Lung (tissue), 12 donors: Measurements from ENCODE around the gene MRNIP. TPM values are rescaled to one million over a fixed set of nuclear protein-coding genes. Genes with fewer than 3 reads are reported as not detected.
A peak's percentile ranks its signal among the peaks of the same experiment; 100 is the strongest.

ENCODE experiments used
- ATAC-seq: fragments of 200-7000 bp; cut with Tn5 transposase; one replicate; pipeline ENCODE4 v1.9.1; 2020; ENCODE audit warnings: moderate number of reproducible peaks; ENCODE audit not compliant: insufficient read depth, low FRiP score
- DNase-seq, 3 donors: peaks; one replicate each; pipeline ENCODE4 v3.0.0-alpha.2; 2013 to 2017
- H3K27ac ChIP-seq, 2 donors: one replicate each; pipeline ENCODE4 v1.5.1; 2013; ENCODE audit warnings: mild to moderate bottlenecking in 2 of 2, moderate library complexity in 2 of 2, control low read depth in 1 of 2, inconsistent platforms in 1 of 2, low read depth in 1 of 2, low read length in 1 of 2
- H3K27me3 ChIP-seq, 3 donors: one replicate each; pipeline ENCODE4 v1.5.1; 2013; ENCODE audit warnings: low read length in 2 of 3; ENCODE audit not compliant: control insufficient read depth in 3 of 3, insufficient read depth in 3 of 3
- H3K36me3 ChIP-seq, 4 donors: one replicate each; pipeline ENCODE4 v1.5.1; 2013; ENCODE audit warnings: low read length in 4 of 4, mild to moderate bottlenecking in 1 of 4, moderate library complexity in 1 of 4; ENCODE audit not compliant: control insufficient read depth in 4 of 4, insufficient read depth in 4 of 4
- H3K4me1 ChIP-seq, 5 donors: one replicate each; pipeline ENCODE4 v1.5.1; 2013; ENCODE audit warnings: low read length in 5 of 5, mild to moderate bottlenecking in 2 of 5, moderate library complexity in 1 of 5; ENCODE audit not compliant: control insufficient read depth in 5 of 5, insufficient read depth in 5 of 5
- H3K4me3 ChIP-seq: one replicate; pipeline ENCODE4 v1.5.1; 2013; ENCODE audit warnings: mild to moderate bottlenecking, control low read depth, moderate library complexity
- H3K9ac ChIP-seq, 2 donors: one replicate each; pipeline ENCODE4 v1.5.1; 2013; ENCODE audit warnings: low read length in 2 of 2, control low read depth in 1 of 2; ENCODE audit not compliant: insufficient read depth in 1 of 2
- H3K9me3 ChIP-seq, 4 donors: one replicate each; pipeline ENCODE4 v1.5.1; 2013; ENCODE audit warnings: low read length in 3 of 4, mild to moderate bottlenecking in 1 of 4, moderate library complexity in 1 of 4; ENCODE audit not compliant: control insufficient read depth in 4 of 4, insufficient read depth in 3 of 4
- WGBS, 2 donors: extraction: QIAGEN DNeasy Blood & Tissue Kit; methylation state at CpG; one replicate each; pipeline ENCODE4 v1.1.7; 2013; 5-methylcytosine and 5-hydroxymethylcytosine counted together
- polyA plus RNA-seq, 2 donors: library from polyadenylated mRNA; stranded (reverse); fragments of 200-250 nt; gene quantifications; one replicate each; pipeline ENCODE4 v1.2.1, GENCODE V29; 2013
- total RNA-seq, 2 donors: library from RNA; depleted of rRNA in 1 of 2; stranded (reverse); fragments of >200 nt in 1 of 2; gene quantifications; one replicate each; pipeline ENCODE4 v1.2.1, GENCODE V29; 2014 to 2021
- TF ChIP-seq, protein P1 (sequence below): IDR thresholded peaks from 2 replicates; pipeline ENCODE4 v1.5.1; 2012; ENCODE audit warnings: mild to moderate bottlenecking; ENCODE audit errors: control extremely low read depth, extremely low read depth
- donor health status: control.
- donor health status: control.
- donor health status: Bipolar disorder and iron deficiency.
- donor health status: healthy.
- donor health status: DM: yes; HTN: yes; CAD: no.

MRNIP gene
- total and polyA plus RNA-seq, 4 donors = 15.4 to 51.0 (median 35.4) TPM

DNA sequence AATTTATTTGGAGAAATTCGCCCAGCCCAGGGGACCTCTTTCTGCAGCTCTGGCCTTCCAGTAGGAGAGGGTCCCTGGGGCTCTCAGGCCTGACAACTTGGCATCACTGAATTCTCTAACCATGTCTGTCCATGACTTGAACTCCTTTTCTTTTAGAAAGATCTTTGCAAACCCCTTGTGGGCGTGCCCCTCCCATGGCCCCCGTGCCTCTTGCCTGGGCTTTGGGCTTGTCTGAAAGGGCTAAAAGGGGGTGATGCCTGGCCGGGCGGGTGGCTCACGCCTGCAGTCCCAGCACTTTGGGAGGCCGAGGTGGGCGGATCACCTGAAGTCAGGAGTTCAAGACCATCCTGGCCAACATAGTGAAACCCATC lies 41.2 kb downstream of the MRNIP start:
- 88 to 91% methylated on average over 8 of the region's 8 CpGs for WGBS, 2 donors
- H3K9ac ChIP-seq = no peak overlapping the region

DNA sequence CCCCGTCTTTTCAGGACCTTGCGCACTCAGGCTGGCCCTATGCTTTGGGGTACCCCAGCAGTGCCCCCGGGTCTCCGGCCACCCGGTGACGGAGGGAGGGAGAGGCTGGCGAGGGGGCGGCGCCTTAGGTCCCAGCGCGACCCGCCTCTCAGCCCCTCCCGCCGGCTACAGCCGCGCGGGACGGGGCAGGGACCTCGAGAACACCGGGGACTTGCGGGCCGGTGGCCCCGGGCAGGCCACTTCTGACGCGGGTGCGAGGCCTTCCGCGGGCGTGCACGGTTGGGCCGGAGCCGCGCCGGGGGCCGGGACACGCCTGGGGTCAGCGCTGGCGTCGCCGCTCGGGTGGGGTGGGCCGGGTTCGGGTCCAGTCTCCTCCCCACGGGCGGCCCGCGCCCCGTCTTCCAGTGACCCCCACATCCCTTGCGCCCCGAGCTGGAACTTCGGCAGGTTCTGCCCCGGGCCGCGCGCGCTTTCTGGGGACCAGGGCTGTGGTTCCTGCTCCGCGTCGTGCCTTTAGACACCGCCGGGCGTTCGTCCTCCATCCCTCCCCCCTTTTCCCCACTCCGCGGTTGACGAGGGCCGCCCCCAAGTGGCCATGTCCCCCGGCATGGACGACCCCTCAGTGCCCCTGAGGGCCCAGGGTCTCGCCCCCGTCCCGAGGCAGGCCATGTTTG lies 41.7 kb downstream of the MRNIP start:
- ATAC-seq = no peak
- Histone ChIP-seq H3K27me3 (no peaks in the 10 kb centered on the region), H3K36me3 (peaks cover 0 to 13% (median 3%) of the 10 kb centered on the region in 4 donors), H3K9ac (no peak overlapping the region), H3K27ac (no peak overlapping the region), H3K4me3 (peak overlapping the region; percentile 36), H3K4me1 (peaks cover 0 to 28% (median 12%) of the 10 kb centered on the region in 5 donors), H3K9me3 (no peaks in the 10 kb centered on the region)
- peak in 2 of 3 donors; percentile 16 to 24 for DNase-seq
- 1 to 2% methylated on average over 35 to 72 of the region's 72 CpGs for WGBS, 2 donors
- TF ChIP-seq, protein P1, sequence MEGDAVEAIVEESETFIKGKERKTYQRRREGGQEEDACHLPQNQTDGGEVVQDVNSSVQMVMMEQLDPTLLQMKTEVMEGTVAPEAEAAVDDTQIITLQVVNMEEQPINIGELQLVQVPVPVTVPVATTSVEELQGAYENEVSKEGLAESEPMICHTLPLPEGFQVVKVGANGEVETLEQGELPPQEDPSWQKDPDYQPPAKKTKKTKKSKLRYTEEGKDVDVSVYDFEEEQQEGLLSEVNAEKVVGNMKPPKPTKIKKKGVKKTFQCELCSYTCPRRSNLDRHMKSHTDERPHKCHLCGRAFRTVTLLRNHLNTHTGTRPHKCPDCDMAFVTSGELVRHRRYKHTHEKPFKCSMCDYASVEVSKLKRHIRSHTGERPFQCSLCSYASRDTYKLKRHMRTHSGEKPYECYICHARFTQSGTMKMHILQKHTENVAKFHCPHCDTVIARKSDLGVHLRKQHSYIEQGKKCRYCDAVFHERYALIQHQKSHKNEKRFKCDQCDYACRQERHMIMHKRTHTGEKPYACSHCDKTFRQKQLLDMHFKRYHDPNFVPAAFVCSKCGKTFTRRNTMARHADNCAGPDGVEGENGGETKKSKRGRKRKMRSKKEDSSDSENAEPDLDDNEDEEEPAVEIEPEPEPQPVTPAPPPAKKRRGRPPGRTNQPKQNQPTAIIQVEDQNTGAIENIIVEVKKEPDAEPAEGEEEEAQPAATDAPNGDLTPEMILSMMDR = no peak

More for the DNA sequence above, 41.2 kb downstream of the MRNIP start:
- peaks cover 0 to 11% (median 3%) of the 10 kb centered on the region in 4 donors for H3K36me3 ChIP-seq
- ATAC-seq = no peak
- H3K27ac ChIP-seq = no peak overlapping the region
- no peaks in the 10 kb centered on the region for H3K9me3 ChIP-seq
- H3K27me3 ChIP-seq = no peaks in the 10 kb centered on the region
- DNase-seq = no peak
- TF ChIP-seq, protein P1 = no peak
- H3K4me3 ChIP-seq = no peak overlapping the region
- peaks cover 3 to 31% (median 12%) of the 10 kb centered on the region in 5 donors for H3K4me1 ChIP-seq

DNA sequence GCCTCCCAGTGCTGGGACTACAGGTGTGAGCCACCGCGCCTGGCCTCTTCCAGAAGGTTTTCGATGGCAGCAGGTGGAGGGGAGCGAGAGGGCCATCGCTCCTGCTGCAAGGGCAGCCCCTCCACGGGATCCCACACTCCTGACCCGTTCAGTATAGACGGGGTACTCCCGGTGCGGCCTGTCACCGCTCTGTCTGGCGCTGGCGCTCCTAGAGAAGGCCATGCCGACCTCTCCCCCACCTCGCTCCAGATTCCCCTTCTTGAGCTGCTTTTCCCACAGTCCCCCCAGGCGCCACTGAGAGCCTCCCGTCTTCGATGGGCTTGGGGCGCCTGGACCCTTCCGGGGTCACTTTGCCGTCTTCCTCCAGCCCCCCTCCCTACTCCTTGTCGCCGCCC lies 42.2 kb downstream of the MRNIP start:
- DNase-seq = no peak
- Histone ChIP-seq H3K27ac (no peak overlapping the region), H3K9me3 (no peaks in the 10 kb centered on the region), H3K4me3 (no peak overlapping the region), H3K9ac (no peak overlapping the region), H3K27me3 (no peaks in the 10 kb centered on the region), H3K4me1 (peaks cover 0 to 28% (median 12%) of the 10 kb centered on the region in 5 donors), H3K36me3 (peaks cover 0 to 13% (median 3%) of the 10 kb centered on the region in 4 donors)
- no peak for ATAC-seq
- TF ChIP-seq, protein P1 = no peak
- WGBS, 2 donors = 55 to 62% methylated on average over 23 of the region's 23 CpGs
